Left ventricle myocardium inferior (tissue), 1 donor: ENCODE data around the gene GANAB. TPM values are rescaled to one million over a fixed set of nuclear protein-coding genes. Genes with fewer than 3 reads are reported as not detected.
"Not testable (repeated sequence)": the region's sequence is repeated elsewhere in the genome, so short reads cannot be mapped to it uniquely, and the experiment has no call there.

ENCODE experiments used
- DNase-seq: peaks from one replicate; pipeline ENCODE4 v3.0.0-alpha.2; 2020
- H3K27ac ChIP-seq: fragments of 200-600 bp; replicated peaks from 2 replicates; pipeline ENCODE4 v1.8.0; 2021
- H3K27me3 ChIP-seq: fragments of 200-600 bp; 2 replicates; pipeline ENCODE4 v1.8.0; 2021; ENCODE audit warnings: low read depth
- H3K36me3 ChIP-seq: fragments of 200-600 bp; 2 replicates; pipeline ENCODE4 v1.8.0; 2021
- H3K4me1 ChIP-seq: fragments of 200-600 bp; 2 replicates; pipeline ENCODE4 v1.8.0; 2021
- H3K4me3 ChIP-seq: fragments of 200-600 bp; 2 replicates; pipeline ENCODE4 v1.8.0; 2021; ENCODE audit warnings: mild to moderate bottlenecking, moderate library complexity
- H3K9me3 ChIP-seq: fragments of 200-600 bp; replicated peaks from 2 replicates; pipeline ENCODE4 v1.8.0; 2021
- CTCF ChIP-seq: fragments of 200-600 bp; IDR thresholded peaks from 2 replicates; pipeline ENCODE4 v1.8.0; 2021; ENCODE audit warnings: antibody characterized with exemption, mild to moderate bottlenecking, borderline replicate concordance
- intact Hi-C: fragments of 100-400 bp; cut with micrococcal nuclease; formaldehyde crosslinking; loops from one replicate; pipeline ENCODE4 v1.11.0; 2022
- total RNA-seq: library from RNA; stranded (reverse); fragmentation: NEBNext Ultra II Directional; extraction: Animal tissue kit (Norgen Biotek cat#: 25700); gene quantifications from one replicate; pipeline ENCODE4 v1.2.1, GENCODE V29; 2021
- donor health status: DM: no; HTN: yes; CAD: no; lungs with severe emphysema.

GANAB gene
- total RNA-seq, 1 donor from 2014 or later: 90.2 TPM

DNA sequence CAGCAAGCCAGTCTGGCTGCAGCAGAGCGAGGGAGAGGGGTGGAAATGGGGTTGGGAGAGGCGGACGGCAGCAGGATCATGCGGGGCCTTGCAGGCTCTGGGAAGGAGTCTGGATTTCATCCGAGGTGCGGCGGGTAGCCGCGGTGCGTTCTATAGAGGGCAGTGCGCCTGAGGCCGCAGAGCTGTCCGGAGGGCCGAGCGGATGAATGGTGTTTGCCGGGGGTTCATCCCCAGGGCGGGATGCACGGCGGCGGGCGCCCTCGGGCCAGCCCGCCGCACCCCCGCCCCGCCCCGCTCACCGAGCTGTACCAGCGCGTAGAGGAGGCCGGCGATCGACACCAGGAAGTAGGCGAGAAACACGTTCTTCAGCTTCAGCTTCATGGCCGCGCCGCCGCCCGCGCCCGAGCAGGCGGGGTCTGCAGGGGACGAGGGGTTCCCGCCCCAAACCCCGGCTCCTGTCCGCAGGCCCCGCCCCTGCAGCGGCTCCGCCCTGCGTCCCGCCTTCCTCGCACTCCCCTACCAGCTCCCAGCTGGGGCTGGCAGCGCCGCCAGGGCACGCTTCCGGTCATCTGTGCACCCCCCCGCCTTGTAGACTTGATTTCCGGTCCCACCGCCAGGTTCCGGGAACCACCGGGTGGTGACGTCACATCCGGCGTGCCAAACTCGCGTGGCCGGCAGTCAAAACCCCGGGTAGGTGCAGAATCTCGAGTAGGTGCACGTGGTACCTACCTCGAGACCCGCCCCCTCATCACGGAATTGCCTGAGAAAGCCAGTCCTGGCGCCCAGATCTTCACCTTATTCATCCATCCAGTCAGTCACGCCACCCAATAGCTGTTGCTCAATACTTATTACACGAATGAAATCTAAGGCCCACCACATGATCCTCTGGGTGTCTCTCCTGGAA lies 24.6 kb downstream of the GANAB start, which contains the start of gene B3GAT3:
Gene B3GAT3, minus strand, starts transcription at position 420 of the 904 bp plus-strand sequence. Its CDS starts 39 bp downstream, at position 381.
- Histone ChIP-seq H3K4me3 (peak within 1 kb of the TSS; percentile 83), H3K36me3 (peaks cover 28% of the 10 kb centered on the region), H3K4me1 (peaks cover 29% of the 10 kb centered on the region), H3K27me3 (no peaks in the 10 kb centered on the region), H3K27ac (peak within 1 kb of the TSS; percentile 91), H3K9me3 (no peaks in the 10 kb centered on the region)
- intact Hi-C loops: no loop called here
- peak; percentile 98 for DNase-seq
- TF ChIP-seq CTCF: peak; percentile 25

GRCh38 chr11:62621027-62621566 lies 25.3 kb downstream of the GANAB start:
- Histone ChIP-seq H3K27me3 (no peaks in the 10 kb centered on the region), H3K4me3 (peak overlapping the region; percentile 83), H3K4me1 (peaks cover 29% of the 10 kb centered on the region), H3K36me3 (peaks cover 28% of the 10 kb centered on the region), H3K27ac (peak overlapping the region; percentile 91), H3K9me3 (no peaks in the 10 kb centered on the region)
- no peak for TF ChIP-seq CTCF
- DNase-seq: no peak
- intact Hi-C loops: no loop called here

DNA sequence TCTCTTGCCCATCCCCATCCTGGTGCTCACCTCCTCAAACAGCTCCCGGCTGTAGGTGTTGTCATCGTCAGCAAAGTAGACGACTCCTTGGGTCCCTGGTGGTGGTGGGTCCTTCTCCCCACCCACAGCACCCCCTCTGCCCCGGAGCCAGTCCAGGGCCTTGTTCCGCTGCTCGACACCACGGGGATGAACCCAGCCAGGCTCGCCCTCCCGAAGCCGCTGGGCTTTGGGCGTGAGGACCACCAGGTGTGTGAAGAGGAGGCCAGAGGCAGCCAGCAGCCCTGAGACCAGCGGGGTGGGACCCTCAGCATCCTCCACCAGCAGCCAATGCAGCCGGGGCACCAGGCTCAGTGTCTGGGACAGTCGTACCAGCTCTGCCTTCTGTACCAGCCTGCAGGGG lies 29.5 kb downstream of the GANAB start:
- H3K9me3 ChIP-seq, H3K4me3 ChIP-seq, intact Hi-C loops, H3K27me3 ChIP-seq, H3K27ac ChIP-seq, DNase-seq: not testable (repeated sequence)
- peaks cover 25% of the 10 kb centered on the region for H3K36me3 ChIP-seq
- H3K4me1 ChIP-seq: peaks cover 37% of the 10 kb centered on the region

DNA sequence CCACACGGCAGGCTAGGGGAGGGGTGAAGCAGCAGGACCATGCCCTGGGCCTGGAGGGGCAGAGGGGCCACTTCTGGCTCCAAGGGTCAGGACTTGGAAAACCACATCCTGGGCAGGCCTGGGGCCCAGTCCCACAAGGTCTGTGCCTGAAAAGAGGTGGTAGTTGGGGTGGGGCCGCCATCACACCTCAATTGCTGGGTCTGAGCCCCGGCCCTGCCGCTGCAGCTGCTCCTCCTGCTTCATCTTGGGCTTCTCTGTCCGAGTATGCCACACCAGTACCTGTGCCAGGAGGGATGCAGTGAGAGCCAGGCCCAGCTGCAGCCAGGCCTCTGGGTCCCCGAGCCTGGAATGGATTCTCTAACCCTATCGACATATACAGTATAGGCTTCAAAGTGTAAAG lies 30.9 kb downstream of the GANAB start:
- no peak for TF ChIP-seq CTCF
- H3K4me3 ChIP-seq: no peak overlapping the region
- H3K36me3 ChIP-seq: peaks cover 25% of the 10 kb centered on the region
- DNase-seq: no peak
- no peak overlapping the region for H3K27ac ChIP-seq
- peaks cover 38% of the 10 kb centered on the region for H3K4me1 ChIP-seq
- intact Hi-C loops: no loop called here
- H3K9me3 ChIP-seq: no peaks in the 10 kb centered on the region
- no peaks in the 10 kb centered on the region for H3K27me3 ChIP-seq

DNA sequence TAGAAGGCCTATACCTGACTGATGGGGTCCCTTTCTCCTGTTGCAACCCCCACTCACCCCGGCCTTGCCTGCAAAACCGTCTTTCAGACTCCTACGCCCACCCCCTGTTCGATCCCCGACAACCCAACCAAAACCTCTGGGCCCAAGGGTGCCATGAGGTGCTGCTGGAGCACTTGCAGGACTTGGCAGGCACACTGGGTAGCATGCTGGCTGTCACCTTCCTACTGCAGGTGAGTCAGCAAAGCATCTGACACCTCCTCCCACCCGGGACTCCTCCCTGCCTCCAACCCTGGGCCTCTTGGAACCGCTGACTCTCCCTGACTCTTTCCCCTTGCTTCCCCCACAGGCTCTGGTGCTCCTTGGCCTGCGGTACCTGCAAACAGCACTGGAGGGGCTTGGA lies 32.1 kb downstream of the GANAB start:
- intact Hi-C loops: no loop called here
- Histone ChIP-seq H3K4me1 (peaks cover 39% of the 10 kb centered on the region), H3K4me3 (no peak overlapping the region), H3K36me3 (peaks cover 28% of the 10 kb centered on the region), H3K27me3 (no peaks in the 10 kb centered on the region), H3K9me3 (no peaks in the 10 kb centered on the region), H3K27ac (peak overlapping the region; percentile 96)
- TF ChIP-seq CTCF: no peak
- DNase-seq: no peak

- Histone ChIP-seq H3K9me3 (no peaks in the 10 kb centered on the region), H3K36me3 (peaks cover 33% of the 10 kb centered on the region)
- intact Hi-C loops: no loop called here
These were observed 33.1 kb downstream of the GANAB start for GRCh38 chr11:62613291-62613778.

More at GRCh38 chr11:62613291-62613778, 33.1 kb downstream of the GANAB start:
- peaks cover 39% of the 10 kb centered on the region for H3K4me1 ChIP-seq
- peak overlapping the region; percentile 76 for H3K4me3 ChIP-seq
- H3K27ac ChIP-seq: peak overlapping the region; percentile 96
- no peak for TF ChIP-seq CTCF
- DNase-seq: no peak
- no peaks in the 10 kb centered on the region for H3K27me3 ChIP-seq
